Left kidney (tissue), 2 donors: ENCODE results near the gene RUFY1. TPM values are rescaled to one million over a fixed set of nuclear protein-coding genes. Genes with fewer than 3 reads are reported as not detected.

Experiments used
- DNase-seq: peaks from one replicate; pipeline ENCODE4 v3.0.0-alpha.2; 2013
- polyA plus RNA-seq: library from polyadenylated mRNA; unstranded; fragments of 120-200 nt; gene quantifications from one replicate; pipeline ENCODE4 v1.2.1, GENCODE V29; 2013; ENCODE audit not compliant: insufficient read length

Gene RUFY1
- polyA plus RNA-seq, 1 donor = 99.4 TPM

- DNase-seq = no peak
Measured at GRCh38 chr5:179601871-179602625, 51.7 kb downstream of the RUFY1 start.

DNA sequence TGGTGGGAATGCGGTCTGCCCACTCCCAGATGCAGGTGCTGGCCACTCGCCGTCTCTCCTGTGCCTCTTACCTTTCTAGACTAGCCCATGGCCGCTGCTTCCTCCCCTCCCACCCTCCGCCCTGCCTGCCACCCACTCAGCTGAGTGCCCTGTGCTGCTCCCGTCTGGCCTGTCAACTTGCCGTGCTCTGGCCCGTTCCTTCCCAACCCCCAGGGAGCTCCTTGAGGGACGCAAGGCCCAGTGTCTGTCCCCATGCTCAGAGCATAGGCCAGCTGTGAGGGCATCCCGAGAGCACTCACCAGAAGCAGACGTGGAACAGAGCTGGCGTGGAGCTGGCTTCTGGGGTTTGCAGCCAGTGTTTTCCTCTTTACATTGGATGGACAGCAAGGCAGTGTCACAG lies 53.0 kb downstream of the RUFY1 start:
- DNase-seq = no peak

DNA sequence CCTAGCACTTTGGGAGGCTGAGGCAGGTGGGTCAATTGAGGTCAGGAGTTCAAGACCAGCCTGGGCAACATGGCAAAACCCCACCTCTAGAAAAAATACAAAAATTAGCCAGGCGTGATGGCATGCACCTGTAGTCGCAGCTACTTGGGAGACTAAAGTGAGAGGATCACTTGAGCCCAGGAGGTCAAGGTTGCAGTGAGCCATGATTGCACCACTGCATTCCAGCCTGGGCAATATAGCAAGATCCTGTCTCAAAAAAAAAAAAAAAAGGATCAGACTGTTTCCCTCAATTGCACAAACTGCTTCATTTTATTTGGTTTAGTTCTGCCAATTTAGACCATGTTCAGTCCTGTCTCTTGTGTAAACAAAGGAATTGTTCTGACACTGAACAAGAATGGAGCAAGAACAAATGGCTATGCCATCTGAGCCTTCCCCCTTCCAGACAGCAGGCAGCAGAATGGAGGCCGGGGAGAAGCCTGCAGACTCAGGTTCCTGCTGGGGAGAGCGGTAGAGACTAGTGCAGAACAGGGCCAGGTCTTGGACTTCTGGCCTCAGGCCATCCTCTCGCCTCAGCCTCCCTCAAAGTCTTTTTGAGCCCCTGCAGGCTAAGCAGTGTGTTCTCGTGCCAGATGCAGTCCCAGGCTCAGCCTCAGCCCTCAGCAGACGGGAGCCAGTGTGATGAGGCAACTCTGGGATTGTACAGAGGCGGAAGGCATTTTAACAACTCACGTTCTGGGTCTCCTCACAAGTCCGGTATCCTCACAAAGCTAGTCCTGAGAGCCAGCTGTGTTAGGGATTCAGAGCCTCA lies 54.9 kb downstream of the RUFY1 start:
- no peak for DNase-seq

- no peak for DNase-seq
Measured at GRCh38 chr5:179606071-179606909, 55.9 kb downstream of the RUFY1 start.

DNA sequence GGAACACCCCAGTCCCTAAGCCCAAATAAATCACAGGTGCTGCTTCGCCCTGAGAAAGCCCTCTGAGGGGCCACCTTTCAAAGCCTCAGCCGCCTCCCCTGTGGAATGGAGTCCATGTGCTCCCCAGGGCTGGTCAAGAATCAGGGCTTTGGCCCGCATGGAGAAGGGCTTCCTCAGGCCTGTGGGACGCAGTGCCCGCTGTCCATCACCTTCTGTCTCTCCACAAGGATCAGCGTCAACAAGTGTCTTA lies 56.5 kb downstream of the RUFY1 start:
- no peak for DNase-seq

- no peak for DNase-seq
Measured at GRCh38 chr5:179607160-179607931, 57.0 kb downstream of the RUFY1 start.

DNA sequence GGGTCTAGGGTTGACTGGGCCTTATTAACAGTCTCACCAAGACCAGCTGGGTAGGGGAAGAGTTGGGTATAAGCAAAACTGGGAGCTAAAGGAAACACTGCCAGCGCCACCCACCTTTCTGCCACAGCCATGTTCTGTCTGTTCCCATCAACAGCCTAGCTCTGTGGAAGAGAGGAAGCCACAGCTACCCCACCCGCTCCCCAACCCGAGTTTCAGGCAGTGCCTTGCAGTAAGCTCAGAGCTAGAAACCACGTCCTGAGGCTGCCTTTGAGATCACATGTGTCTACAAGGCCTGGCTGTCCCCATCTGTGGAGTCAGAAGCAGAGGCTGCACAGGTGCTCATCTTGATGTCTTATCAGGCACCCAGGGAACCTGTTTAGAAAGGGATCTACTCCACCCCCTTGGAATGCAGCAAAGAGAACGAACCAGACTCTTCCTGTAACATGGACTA lies 57.8 kb downstream of the RUFY1 start:
- no peak for DNase-seq

- DNase-seq = no peak
Measured at GRCh38 chr5:179609834-179610108, 59.4 kb downstream of the RUFY1 start.

GRCh38 chr5:179610109-179610902 lies 60.0 kb downstream of the RUFY1 start:
- no peak for DNase-seq

GRCh38 chr5:179610903-179611265 lies 60.5 kb downstream of the RUFY1 start:
- DNase-seq = no peak

GRCh38 chr5:179612577-179613459 lies 62.5 kb downstream of the RUFY1 start:
- DNase-seq = no peak

GRCh38 chr5:179613460-179614071 lies 63.2 kb downstream of the RUFY1 start:
- peak; percentile 38 for DNase-seq

- DNase-seq = no peak
Measured at GRCh38 chr5:179614745-179615144, 64.4 kb downstream of the RUFY1 start.

GRCh38 chr5:179615203-179615602 lies 64.8 kb downstream of the RUFY1 start:
- DNase-seq = no peak

DNA sequence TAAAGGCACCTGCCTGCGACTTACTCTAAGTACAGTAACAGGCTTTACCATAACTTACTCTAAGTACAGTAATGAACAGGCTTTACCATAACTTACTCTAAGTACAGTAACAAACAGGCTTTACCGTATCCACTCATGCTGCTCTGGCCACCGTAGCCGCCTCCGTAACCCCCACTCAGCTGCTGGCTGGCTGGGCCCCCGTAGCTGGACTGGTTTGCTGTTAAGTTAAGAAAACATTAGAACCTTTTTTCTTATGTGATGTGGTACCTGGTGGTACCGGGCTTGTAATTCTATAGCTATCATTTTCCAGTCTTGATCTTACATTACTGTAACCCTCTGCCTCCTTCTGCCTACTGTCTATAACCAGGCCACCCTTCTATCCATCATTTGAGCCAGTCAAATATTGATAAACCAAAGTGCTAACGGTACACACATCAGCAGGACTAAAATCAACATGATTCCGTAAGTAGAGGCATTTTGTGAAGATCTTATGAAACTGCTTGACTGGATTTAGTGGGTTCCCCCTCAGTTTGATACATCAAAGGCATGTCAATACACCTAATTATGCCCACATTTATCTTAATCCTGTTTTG lies 65.7 kb downstream of the RUFY1 start:
- DNase-seq = no peak

DNA sequence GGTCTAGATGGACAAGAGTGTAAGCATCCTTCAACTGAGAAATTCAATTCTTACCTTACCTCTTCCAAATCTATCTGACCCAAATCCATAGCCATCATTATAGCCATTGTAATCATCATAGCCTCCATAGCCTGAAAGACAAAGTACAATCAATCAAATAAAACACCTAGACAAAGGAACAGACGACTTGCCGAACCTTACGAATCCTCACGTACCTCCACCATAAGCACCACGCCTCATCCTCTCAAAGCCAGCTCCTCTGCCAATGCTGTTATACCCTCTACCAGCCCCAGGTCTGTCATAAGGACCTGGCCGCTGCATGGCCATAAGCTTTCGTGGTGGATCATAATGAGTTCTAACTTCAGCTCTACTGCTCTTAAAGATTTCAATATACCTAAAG lies 67.6 kb downstream of the RUFY1 start:
- DNase-seq = no peak

GRCh38 chr5:179618923-179619554 lies 68.7 kb downstream of the RUFY1 start:
- DNase-seq = no peak

DNA sequence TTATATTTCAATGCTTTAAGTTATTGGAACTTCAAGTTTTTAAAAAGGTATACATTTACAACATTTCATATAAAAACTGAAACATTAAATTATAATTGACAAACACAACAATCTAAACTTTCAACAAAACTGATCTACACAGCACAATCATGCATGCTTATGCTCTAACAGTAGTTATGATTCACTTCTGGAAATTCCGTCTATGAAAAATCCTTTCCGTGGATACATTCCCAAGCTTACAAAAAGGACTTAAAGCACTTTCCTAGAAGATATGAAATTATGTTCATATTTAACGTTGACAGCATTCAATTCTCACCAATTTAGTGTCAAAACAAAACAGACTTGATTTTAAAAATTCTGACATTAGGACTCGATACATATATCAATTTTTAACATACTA lies 69.4 kb downstream of the RUFY1 start:
- DNase-seq = no peak

- DNase-seq = no peak
Measured at GRCh38 chr5:179620293-179620692, 69.9 kb downstream of the RUFY1 start.
